Measurements from ENCODE around the gene GLP2R.

The GLP2R gene

GRCh38 chr17:9904277-9905077 lies 78.8 kb downstream of the GLP2R start:
- TF ChIP-seq, protein P1, sequence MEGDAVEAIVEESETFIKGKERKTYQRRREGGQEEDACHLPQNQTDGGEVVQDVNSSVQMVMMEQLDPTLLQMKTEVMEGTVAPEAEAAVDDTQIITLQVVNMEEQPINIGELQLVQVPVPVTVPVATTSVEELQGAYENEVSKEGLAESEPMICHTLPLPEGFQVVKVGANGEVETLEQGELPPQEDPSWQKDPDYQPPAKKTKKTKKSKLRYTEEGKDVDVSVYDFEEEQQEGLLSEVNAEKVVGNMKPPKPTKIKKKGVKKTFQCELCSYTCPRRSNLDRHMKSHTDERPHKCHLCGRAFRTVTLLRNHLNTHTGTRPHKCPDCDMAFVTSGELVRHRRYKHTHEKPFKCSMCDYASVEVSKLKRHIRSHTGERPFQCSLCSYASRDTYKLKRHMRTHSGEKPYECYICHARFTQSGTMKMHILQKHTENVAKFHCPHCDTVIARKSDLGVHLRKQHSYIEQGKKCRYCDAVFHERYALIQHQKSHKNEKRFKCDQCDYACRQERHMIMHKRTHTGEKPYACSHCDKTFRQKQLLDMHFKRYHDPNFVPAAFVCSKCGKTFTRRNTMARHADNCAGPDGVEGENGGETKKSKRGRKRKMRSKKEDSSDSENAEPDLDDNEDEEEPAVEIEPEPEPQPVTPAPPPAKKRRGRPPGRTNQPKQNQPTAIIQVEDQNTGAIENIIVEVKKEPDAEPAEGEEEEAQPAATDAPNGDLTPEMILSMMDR (IDR thresholded peaks at IDR 0.05), result no peak
- no peak overlapping the region for H3K27ac ChIP-seq

DNA sequence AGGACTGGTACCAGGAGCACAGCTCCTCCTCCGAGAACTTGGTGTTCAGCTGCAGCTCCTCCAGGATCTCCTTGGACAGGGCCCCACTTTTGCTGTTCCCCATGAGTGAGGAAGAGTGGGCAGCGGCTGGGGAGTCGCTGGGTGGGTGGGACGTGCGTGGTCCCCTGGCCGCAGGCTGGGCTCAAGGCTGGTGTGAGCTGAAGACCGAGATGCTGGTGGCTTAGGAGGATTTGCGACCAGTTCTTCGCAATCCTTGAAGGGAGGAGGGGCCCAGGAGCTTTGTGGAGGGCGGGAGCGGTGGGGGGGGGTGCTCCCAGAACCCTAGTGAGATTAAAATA lies 79.3 kb downstream of the GLP2R start, which contains the start of gene RCVRN:
Gene RCVRN, minus strand, starts transcription at position 194 of the 338 bp plus-strand sequence. Its CDS starts 91 bp downstream, at position 103.
- Histone ChIP-seq H3K36me3 (no peaks in the 10 kb centered on the region), H3K27ac (no peak within 1 kb of the TSS), H3K4me1 (ENCODE audit: control insufficient read depth in 1 of 2, insufficient read depth in 1 of 2, low read depth in 1 of 2, low read length in 1 of 2) (peaks cover 17 to 23% of the 10 kb centered on the region in 2 experiments), H3K27me3 (no peaks in the 10 kb centered on the region), H3K4me3 (ENCODE audit: low read depth in 1 of 2, low read length in 1 of 2) (no peak within 1 kb of the TSS), H3K9me3 (no peaks in the 10 kb centered on the region)
- TF ChIP-seq, protein P1 (IDR thresholded peaks at IDR 0.05), result no peak

More at GRCh38 chr17:9904277-9905077, 78.8 kb downstream of the GLP2R start:
- Histone ChIP-seq H3K36me3 (no peaks in the 10 kb centered on the region), H3K27me3 (no peaks in the 10 kb centered on the region), H3K4me3 (ENCODE audit: low read depth in 1 of 2, low read length in 1 of 2) (no peak overlapping the region), H3K4me1 (ENCODE audit: control insufficient read depth in 1 of 2, insufficient read depth in 1 of 2, low read depth in 1 of 2, low read length in 1 of 2) (peaks cover 23 to 29% of the 10 kb centered on the region in 2 experiments), H3K9me3 (no peaks in the 10 kb centered on the region)

DNA sequence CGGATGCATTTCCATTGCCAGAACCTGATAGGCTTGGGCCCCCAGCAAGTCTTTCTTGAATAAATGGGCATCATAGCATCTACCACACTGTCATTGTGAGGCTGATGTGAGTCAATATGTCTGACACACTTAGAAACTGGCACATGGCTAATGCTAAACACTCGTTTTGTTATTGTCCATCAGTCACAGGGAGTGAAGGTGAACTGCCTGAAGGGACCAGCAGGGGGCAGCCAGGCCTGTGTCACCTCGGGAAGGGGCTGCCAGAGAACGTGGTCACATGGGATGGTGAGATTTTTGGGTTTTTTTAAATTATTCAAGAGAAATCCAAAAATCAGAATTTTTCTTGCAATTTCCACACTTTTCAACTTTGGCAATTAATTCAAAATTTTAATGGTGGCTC lies 80.2 kb downstream of the GLP2R start:
- TF ChIP-seq, protein P1 (IDR thresholded peaks at IDR 0.05), result peak; percentile 25
- no peaks in the 10 kb centered on the region for H3K27me3 ChIP-seq
- H3K36me3 ChIP-seq, result peaks cover 3% of the 10 kb centered on the region

DNA sequence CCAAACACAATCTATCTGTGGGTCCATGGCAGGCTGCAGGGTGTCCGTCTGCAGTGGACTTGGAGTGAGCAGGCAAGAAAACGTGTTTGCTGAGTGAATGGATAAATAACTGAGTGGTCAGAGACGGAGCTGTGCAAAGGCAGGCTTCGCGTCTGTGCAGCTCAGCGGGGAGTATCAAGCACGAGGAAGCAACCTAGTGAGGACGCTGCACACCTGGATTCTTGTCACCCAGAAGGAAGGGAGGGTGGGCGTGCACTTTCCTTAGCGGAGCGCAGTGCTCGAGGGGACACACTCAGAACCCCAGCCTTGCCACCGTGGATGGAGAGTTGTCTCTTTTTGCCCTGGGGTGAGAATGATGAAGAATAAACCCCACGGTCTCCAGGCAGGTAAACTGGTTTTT lies 80.9 kb downstream of the GLP2R start:
- Histone ChIP-seq H3K4me1 (ENCODE audit: control insufficient read depth in 1 of 2, insufficient read depth in 1 of 2, low read depth in 1 of 2, low read length in 1 of 2) (peaks cover 2 to 7% of the 10 kb centered on the region in 2 experiments), H3K36me3 (peaks cover 10% of the 10 kb centered on the region), H3K4me3 (ENCODE audit: low read depth in 1 of 2, low read length in 1 of 2) (no peak overlapping the region), H3K9me3 (no peaks in the 10 kb centered on the region), H3K27me3 (no peaks in the 10 kb centered on the region), H3K27ac (no peak overlapping the region)
- TF ChIP-seq, protein P1 (IDR thresholded peaks at IDR 0.05), result no peak

More for the DNA sequence above, 80.2 kb downstream of the GLP2R start:
- H3K9me3 ChIP-seq, result no peaks in the 10 kb centered on the region
- peaks cover 9 to 14% of the 10 kb centered on the region in 2 experiments for H3K4me1 ChIP-seq (ENCODE audit: control insufficient read depth in 1 of 2, insufficient read depth in 1 of 2, low read depth in 1 of 2, low read length in 1 of 2)
- no peak overlapping the region for H3K27ac ChIP-seq
- H3K4me3 ChIP-seq (ENCODE audit: low read depth in 1 of 2, low read length in 1 of 2), result no peak overlapping the region

GRCh38 chr17:9907131-9907530 lies 81.4 kb downstream of the GLP2R start:
- TF ChIP-seq, protein P1 (IDR thresholded peaks at IDR 0.05), result no peak
- H3K9me3 ChIP-seq, result no peaks in the 10 kb centered on the region
- H3K27ac ChIP-seq, result no peak overlapping the region
- H3K4me1 ChIP-seq (ENCODE audit: control insufficient read depth in 1 of 2, insufficient read depth in 1 of 2, low read depth in 1 of 2, low read length in 1 of 2), result peaks cover 0 to 2% of the 10 kb centered on the region in 2 experiments
- no peak overlapping the region for H3K4me3 ChIP-seq (ENCODE audit: low read depth in 1 of 2, low read length in 1 of 2)
- H3K36me3 ChIP-seq, result peaks cover 15% of the 10 kb centered on the region
- no peaks in the 10 kb centered on the region for H3K27me3 ChIP-seq
